Measurements from ENCODE around the gene ARL13B.
"Not testable (repeated sequence)": the region's sequence is repeated elsewhere in the genome, so short reads cannot be mapped to it uniquely, and the experiment has no call there.

Gene ARL13B

GRCh38 chr3:94063496-94064119 lies 83.7 kb downstream of the ARL13B start:
- DNase-seq, result no peak

- DNase-seq, result peak; percentile 24
These were observed 84.4 kb downstream of the ARL13B start for GRCh38 chr3:94064243-94064860.

- no peak for DNase-seq
These were observed 85.2 kb downstream of the ARL13B start for GRCh38 chr3:94065122-94065521.

GRCh38 chr3:94065819-94066480 lies 86.0 kb downstream of the ARL13B start:
- DNase-seq, result no peak

- DNase-seq, result no peak
These were observed 86.8 kb downstream of the ARL13B start for GRCh38 chr3:94066506-94067500.

- no peak for DNase-seq
These were observed 89.3 kb downstream of the ARL13B start for GRCh38 chr3:94069194-94069813.

GRCh38 chr3:94070341-94070911 lies 90.5 kb downstream of the ARL13B start:
- DNase-seq, result no peak

GRCh38 chr3:94071713-94072284 lies 91.8 kb downstream of the ARL13B start:
- DNase-seq, result no peak

GRCh38 chr3:94076055-94076454 lies 96.1 kb downstream of the ARL13B start:
- DNase-seq, result no peak

- not testable (repeated sequence) for DNase-seq
These were observed 100.6 kb downstream of the ARL13B start for GRCh38 chr3:94080552-94080951.

- no peak for DNase-seq
These were observed 101.9 kb downstream of the ARL13B start for GRCh38 chr3:94081884-94082283.

GRCh38 chr3:94082391-94082937 lies 102.5 kb downstream of the ARL13B start:
- DNase-seq, result no peak

GRCh38 chr3:94083261-94083660 lies 103.3 kb downstream of the ARL13B start:
- DNase-seq, result no peak

GRCh38 chr3:94089126-94089525 lies 109.2 kb downstream of the ARL13B start:
- DNase-seq, result no peak

- DNase-seq, result peak; percentile 18
These were observed 112.1 kb downstream of the ARL13B start for GRCh38 chr3:94092086-94092485.

GRCh38 chr3:94093151-94093550 lies 113.2 kb downstream of the ARL13B start:
- DNase-seq, result no peak

GRCh38 chr3:94095111-94095510 lies 115.2 kb downstream of the ARL13B start:
- no peak for DNase-seq

- DNase-seq, result peak; percentile 82
These were observed 118.5 kb downstream of the ARL13B start for GRCh38 chr3:94098452-94098851.

GRCh38 chr3:94099311-94099710 lies 119.4 kb downstream of the ARL13B start:
- no peak for DNase-seq

- DNase-seq, result no peak
These were observed 121.9 kb downstream of the ARL13B start for GRCh38 chr3:94101860-94102259.
